ENCODE results near the gene SMARCC2. TPM values are rescaled to one million over a fixed set of nuclear protein-coding genes. Genes with fewer than 3 reads are reported as not detected.
"Not testable (repeated sequence)": the region's sequence is repeated elsewhere in the genome, so short reads cannot be mapped to it uniquely, and the experiment has no call there.

Gene SMARCC2
- total RNA-seq, 4 donors from 2014 or later = 65.5 to 101 (median 82.1) TPM

GRCh38 chr12:56202366-56202765 lies 13.1 kb upstream of the SMARCC2 start:
- TF ChIP-seq, protein P1, sequence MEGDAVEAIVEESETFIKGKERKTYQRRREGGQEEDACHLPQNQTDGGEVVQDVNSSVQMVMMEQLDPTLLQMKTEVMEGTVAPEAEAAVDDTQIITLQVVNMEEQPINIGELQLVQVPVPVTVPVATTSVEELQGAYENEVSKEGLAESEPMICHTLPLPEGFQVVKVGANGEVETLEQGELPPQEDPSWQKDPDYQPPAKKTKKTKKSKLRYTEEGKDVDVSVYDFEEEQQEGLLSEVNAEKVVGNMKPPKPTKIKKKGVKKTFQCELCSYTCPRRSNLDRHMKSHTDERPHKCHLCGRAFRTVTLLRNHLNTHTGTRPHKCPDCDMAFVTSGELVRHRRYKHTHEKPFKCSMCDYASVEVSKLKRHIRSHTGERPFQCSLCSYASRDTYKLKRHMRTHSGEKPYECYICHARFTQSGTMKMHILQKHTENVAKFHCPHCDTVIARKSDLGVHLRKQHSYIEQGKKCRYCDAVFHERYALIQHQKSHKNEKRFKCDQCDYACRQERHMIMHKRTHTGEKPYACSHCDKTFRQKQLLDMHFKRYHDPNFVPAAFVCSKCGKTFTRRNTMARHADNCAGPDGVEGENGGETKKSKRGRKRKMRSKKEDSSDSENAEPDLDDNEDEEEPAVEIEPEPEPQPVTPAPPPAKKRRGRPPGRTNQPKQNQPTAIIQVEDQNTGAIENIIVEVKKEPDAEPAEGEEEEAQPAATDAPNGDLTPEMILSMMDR (IDR thresholded peaks at IDR 0.05) = no peak
- ATAC-seq (ENCODE audit: low FRiP score) (no peak), DNase-seq (ENCODE audit: low spot score) (no peak)

DNA sequence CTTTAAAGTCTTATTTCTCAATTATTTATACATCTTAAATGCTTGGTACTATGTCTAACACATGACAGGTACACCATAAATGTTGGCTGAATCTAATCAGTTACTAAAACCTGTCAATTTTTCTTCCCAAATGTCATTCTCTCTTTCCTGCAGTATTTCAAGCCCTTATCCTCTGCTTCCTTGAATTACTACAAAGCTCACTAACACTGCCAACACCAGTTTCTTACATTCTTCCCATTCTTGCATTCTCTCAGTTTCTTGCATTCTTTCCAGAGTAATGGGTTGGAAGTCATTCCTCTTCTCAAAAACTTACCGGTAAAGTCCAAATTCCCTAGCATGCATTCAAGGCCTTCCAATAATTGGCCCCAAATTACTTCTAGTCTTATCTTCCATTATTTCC lies 9.6 kb upstream of the SMARCC2 start:
- no peak for DNase-seq (ENCODE audit: low spot score)
- TF ChIP-seq, protein P1 (IDR thresholded peaks at IDR 0.05) = no peak
- ATAC-seq (ENCODE audit: low FRiP score) = no peak

GRCh38 chr12:56197921-56198635 lies 8.8 kb upstream of the SMARCC2 start:
- TF ChIP-seq, protein P1 (IDR thresholded peaks at IDR 0.05) = no peak
- no peak for ATAC-seq (ENCODE audit: low FRiP score)
- DNase-seq (ENCODE audit: low spot score) = no peak

- ATAC-seq (ENCODE audit: low FRiP score) = peak; percentile 91
- DNase-seq (ENCODE audit: low spot score) = not testable (repeated sequence)
Measured at GRCh38 chr12:56196818-56197550, 7.7 kb upstream of the SMARCC2 start.

GRCh38 chr12:56193025-56193578 lies 3.8 kb upstream of the SMARCC2 start:
- ATAC-seq (ENCODE audit: low FRiP score) = no peak
- TF ChIP-seq, protein P1 (IDR thresholded peaks at IDR 0.05) = peak in 2 of 3 donors; percentile 3 to 57
- peak; percentile 82 for DNase-seq (ENCODE audit: low spot score)

DNA sequence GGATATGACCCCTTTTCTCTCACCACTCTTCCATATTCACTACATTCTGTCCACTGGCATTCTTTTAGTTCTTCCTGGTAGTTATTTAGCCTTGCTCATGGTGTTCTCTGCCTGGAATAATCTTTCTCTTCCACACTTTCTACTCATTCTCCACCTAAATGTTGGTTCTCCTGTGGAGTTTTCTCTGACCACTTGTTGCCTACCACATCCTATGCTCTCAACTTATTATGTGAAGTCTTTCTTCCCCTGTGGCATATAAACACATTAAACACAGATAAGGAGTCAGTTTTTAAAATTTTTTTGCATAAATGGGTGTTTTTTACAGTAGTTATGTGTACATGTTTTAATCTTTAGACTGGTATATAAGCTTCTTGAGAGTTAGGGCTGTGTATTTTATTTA lies 3.3 kb upstream of the SMARCC2 start:
- TF ChIP-seq, protein P1 (IDR thresholded peaks at IDR 0.05) = no peak
- no peak for ATAC-seq (ENCODE audit: low FRiP score)
- DNase-seq (ENCODE audit: low spot score) = no peak

- DNase-seq (ENCODE audit: low spot score) (no peak), ATAC-seq (ENCODE audit: low FRiP score) (peak; percentile 30)
- TF ChIP-seq, protein P1 (IDR thresholded peaks at IDR 0.05) = no peak
Measured at GRCh38 chr12:56190695-56191155, 1.4 kb upstream of the SMARCC2 start.
